Right lobe of liver (tissue), 6 donors: ENCODE results near the gene UROC1. TPM values are rescaled to one million over a fixed set of nuclear protein-coding genes. Genes with fewer than 3 reads are reported as not detected.

Source experiments
- ATAC-seq, 4 donors: fragments of 200-7000 bp; cut with Tn5 transposase; one replicate each; pipeline ENCODE4 v1.9.1; 2020; ENCODE audit warnings: mild to moderate bottlenecking in 4 of 4, moderate library complexity in 4 of 4
- DNase-seq, 3 donors: peaks; one replicate each; pipeline ENCODE4 v3.0.0-alpha.2; 2020
- H3K27ac ChIP-seq, 3 donors: fragments of 200-600 bp; one replicate each; pipeline ENCODE4 v1.8.0; 2022
- H3K27me3 ChIP-seq, 2 donors: fragments of 200-600 bp; one replicate each; pipeline ENCODE4 v1.8.0; 2022
- H3K36me3 ChIP-seq, 4 donors: fragments of 200-600 bp; sonication (generic) in 1 of 4; one replicate each; pipeline versions ENCODE4 v1.5.1 to v1.8.0; 2017 to 2022; ENCODE audit warnings: control low read depth in 1 of 4
- H3K4me1 ChIP-seq, 4 donors: fragments of 200-600 bp; sonication (generic) in 1 of 4; one replicate each; pipeline versions ENCODE4 v1.5.1 to v1.8.0; 2017 to 2022; ENCODE audit warnings: control low read depth in 1 of 4
- H3K4me3 ChIP-seq, 3 donors: fragments of 200-600 bp; one replicate each; pipeline ENCODE4 v1.8.0; 2022
- H3K9me3 ChIP-seq, 4 donors: fragments of 200-600 bp; sonication (generic) in 1 of 4; one replicate each; pipeline versions ENCODE4 v1.5.1 to v1.8.0; 2017 to 2022; ENCODE audit warnings: control low read depth in 1 of 4
- POLR2A ChIP-seq: fragments of 450-650 bp; IDR thresholded peaks from one replicate; pipeline ENCODE4 v1.6.1; 2017; ENCODE audit warnings: antibody characterized with exemption, mild to moderate bottlenecking
- WGBS: methylation state at CpG from one replicate; pipeline ENCODE4 v1.1.6; 2018; ENCODE audit warnings: low coverage, low lambda C conversion rate; ENCODE audit not compliant: insufficient coverage; ENCODE audit errors: missing lambda C conversion rate; 5-methylcytosine and 5-hydroxymethylcytosine counted together
- intact Hi-C, 2 donors: fragments of 100-400 bp; cut with DNase I; formaldehyde crosslinking; loops; one replicate each; pipeline versions ENCODE4 v1.11.2 to v1.14.1; 2022
- total RNA-seq, 6 experiments: library from RNA; depleted of rRNA in 2 of 6; stranded (reverse); fragments of >200 nt in 2 of 6; fragmentation: NEBNext Ultra II Directional in 3 of 6; extraction: Animal tissue kit (Norgen Biotek cat#: 25700) in 3 of 6; gene quantifications; one replicate each; pipeline versions ENCODE4 v1.1.0 to v1.2.4, GENCODE V29; 2016 to 2023
- TF ChIP-seq, protein P1 (sequence below), 4 donors: fragments of 200-600 bp in 3 of 4; fragments of 450-650 bp in 1 of 4; IDR thresholded peaks; one replicate each; pipeline versions ENCODE4 v1.5.1 to v1.8.0; 2016 to 2022; ENCODE audit warnings: antibody characterized with exemption in 4 of 4, mild to moderate bottlenecking in 2 of 4
- donor health status: DM: no; HTN: yes; CAD: no.
- donor health status: DM: no; HTN: no; CAD: no.
- donor health status: DM: no; HTN: no; CAD: no.
- donor health status: DM: no; HTN: yes; CAD: no.
- donor health status: DM: no; HTN: yes; CAD: no.

Gene UROC1
- total RNA-seq, 6 experiments from 2014 or later = 15.1 to 101 (median 55.8) TPM

GRCh38 chr3:126473292-126474168, 44.0 kb downstream of the UROC1 start:
- Histone ChIP-seq H3K27me3 (no peaks in the 10 kb centered on the region), H3K4me3 (peak overlapping the region; percentile 60 to 73 (median 63)), H3K36me3 (peaks cover 11 to 32% (median 20%) of the 10 kb centered on the region in 4 donors), H3K4me1 (peaks cover 0 to 32% (median 14%) of the 10 kb centered on the region in 4 donors), H3K27ac (peak overlapping the region; percentile 7 to 98 (median 85)), H3K9me3 (no peaks in the 10 kb centered on the region)
- intact Hi-C loops = no loop called here
- DNase-seq (peak; percentile 17 to 45 (median 26)), ATAC-seq (no peak)
- TF ChIP-seq, protein P1, sequence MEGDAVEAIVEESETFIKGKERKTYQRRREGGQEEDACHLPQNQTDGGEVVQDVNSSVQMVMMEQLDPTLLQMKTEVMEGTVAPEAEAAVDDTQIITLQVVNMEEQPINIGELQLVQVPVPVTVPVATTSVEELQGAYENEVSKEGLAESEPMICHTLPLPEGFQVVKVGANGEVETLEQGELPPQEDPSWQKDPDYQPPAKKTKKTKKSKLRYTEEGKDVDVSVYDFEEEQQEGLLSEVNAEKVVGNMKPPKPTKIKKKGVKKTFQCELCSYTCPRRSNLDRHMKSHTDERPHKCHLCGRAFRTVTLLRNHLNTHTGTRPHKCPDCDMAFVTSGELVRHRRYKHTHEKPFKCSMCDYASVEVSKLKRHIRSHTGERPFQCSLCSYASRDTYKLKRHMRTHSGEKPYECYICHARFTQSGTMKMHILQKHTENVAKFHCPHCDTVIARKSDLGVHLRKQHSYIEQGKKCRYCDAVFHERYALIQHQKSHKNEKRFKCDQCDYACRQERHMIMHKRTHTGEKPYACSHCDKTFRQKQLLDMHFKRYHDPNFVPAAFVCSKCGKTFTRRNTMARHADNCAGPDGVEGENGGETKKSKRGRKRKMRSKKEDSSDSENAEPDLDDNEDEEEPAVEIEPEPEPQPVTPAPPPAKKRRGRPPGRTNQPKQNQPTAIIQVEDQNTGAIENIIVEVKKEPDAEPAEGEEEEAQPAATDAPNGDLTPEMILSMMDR (IDR thresholded peaks at IDR 0.05) = no peak
- TF ChIP-seq POLR2A = no peak
- WGBS = 57% methylated on average over 14 of the region's 14 CpGs

DNA sequence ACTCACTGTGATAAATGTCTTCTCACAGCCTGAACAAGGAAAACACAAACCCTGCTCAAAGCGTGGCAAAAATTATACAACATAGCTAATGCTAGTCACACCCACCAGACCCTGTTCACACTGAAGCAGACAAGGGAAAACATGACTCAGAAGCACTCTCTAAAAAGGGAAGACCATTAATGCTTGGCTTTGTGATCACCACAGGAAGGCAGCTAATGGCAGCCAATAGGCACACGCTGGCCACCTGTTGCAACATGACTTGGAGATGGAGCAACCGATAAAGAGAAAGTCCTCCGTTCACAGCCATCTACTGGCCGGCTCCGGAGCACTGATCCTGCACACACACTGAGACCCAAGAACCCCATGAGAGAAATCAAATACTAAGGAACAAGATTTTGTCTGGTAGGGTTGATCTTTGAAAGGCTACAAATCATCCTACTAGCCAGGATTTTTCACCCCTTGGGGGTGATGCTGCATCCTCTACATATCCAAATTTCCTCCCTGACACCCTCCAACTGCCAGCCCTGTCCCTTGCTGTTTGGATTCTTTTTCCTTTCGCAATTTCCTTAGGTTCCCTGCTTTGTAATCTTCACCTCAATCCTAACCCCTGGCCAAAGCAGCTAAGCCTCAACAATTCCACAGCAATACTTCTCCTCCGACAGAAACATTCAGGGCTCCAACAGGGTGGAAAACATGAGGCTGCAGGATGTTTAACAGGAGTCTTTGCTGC, 45.1 kb downstream of the UROC1 start:
- DNase-seq (peak; percentile 80 to 86 (median 84)), ATAC-seq (peak; percentile 52 to 59 (median 55))
- H3K4me1 ChIP-seq = peaks cover 0 to 42% (median 21%) of the 10 kb centered on the region in 4 donors
- peak overlapping the region; percentile 18 to 98 (median 85) for H3K27ac ChIP-seq
- peaks cover 11 to 38% (median 22%) of the 10 kb centered on the region in 4 donors for H3K36me3 ChIP-seq
- 23% methylated on average over 8 of the region's 8 CpGs for WGBS
- intact Hi-C loops = no loop called here
- H3K27me3 ChIP-seq = no peaks in the 10 kb centered on the region
- no peaks in the 10 kb centered on the region for H3K9me3 ChIP-seq
- peak overlapping the region; percentile 10 to 17 (median 14) for H3K4me3 ChIP-seq
- TF ChIP-seq, protein P1 (IDR thresholded peaks at IDR 0.05) = peak; percentile 8 to 35 (median 14)
- peak; percentile 89 for TF ChIP-seq POLR2A

DNA sequence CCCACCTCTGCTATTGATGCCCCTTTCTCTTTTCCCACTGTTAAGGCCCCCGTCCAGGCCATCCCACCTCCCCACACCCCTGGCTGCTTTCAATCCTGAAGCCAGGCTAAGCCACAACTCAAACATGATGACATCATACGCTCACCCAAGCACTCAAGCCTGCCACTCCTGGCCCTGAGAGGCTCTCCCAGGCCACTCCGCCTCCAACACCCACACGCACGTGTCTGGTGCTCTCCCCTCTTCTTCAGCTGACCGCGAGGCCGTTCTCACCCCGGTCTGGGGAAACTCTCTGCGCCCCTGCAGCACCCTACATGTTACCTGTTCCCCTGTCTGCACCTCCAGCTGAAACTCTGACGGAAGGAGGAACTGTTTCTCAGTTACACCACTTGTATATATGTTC, 48.1 kb downstream of the UROC1 start:
- Histone ChIP-seq H3K9me3 (no peaks in the 10 kb centered on the region), H3K4me1 (peaks cover 3 to 68% (median 41%) of the 10 kb centered on the region in 4 donors), H3K27me3 (no peaks in the 10 kb centered on the region), H3K36me3 (peaks cover 11 to 55% (median 34%) of the 10 kb centered on the region in 4 donors), H3K4me3 (no peak overlapping the region), H3K27ac (peak overlapping the region in 1 of 3 donors; percentile 34)
- ATAC-seq (no peak), DNase-seq (peak; percentile 23 to 51 (median 40))
- TF ChIP-seq, protein P1 (IDR thresholded peaks at IDR 0.05) = no peak
- no peak for TF ChIP-seq POLR2A
- intact Hi-C loops = no loop called here
- 86% methylated on average over 11 of the region's 11 CpGs for WGBS

- 39% methylated on average over 10 of the region's 13 CpGs for WGBS
- Histone ChIP-seq H3K36me3 (peaks cover 11 to 61% (median 37%) of the 10 kb centered on the region in 4 donors), H3K27ac (peak overlapping the region; percentile 74 to 85 (median 81)), H3K9me3 (no peaks in the 10 kb centered on the region), H3K4me3 (no peak overlapping the region), H3K4me1 (peaks cover 3 to 69% (median 43%) of the 10 kb centered on the region in 4 donors), H3K27me3 (no peaks in the 10 kb centered on the region)
- TF ChIP-seq, protein P1 (IDR thresholded peaks at IDR 0.05) = no peak
- peak; percentile 55 for TF ChIP-seq POLR2A
- intact Hi-C loops = no loop called here
- peak; percentile 79 to 85 (median 85) for DNase-seq
- peak; percentile 51 to 72 (median 64) for ATAC-seq
Observed at GRCh38 chr3:126468028-126468891, 49.3 kb downstream of the UROC1 start.
